ENCODE data around the gene ASTN2.

- no peak for TF ChIP-seq CTCF (conservative IDR thresholded peaks at IDR 0.05; ENCODE audit: low read length)
- no peak for TF ChIP-seq EZH2phosphoT487 (IDR thresholded peaks at IDR 0.05; ENCODE audit: borderline replicate concordance, low read depth, low read length)
Observed at GRCh38 chr9:116499434-116499833, 915.4 kb downstream of the ASTN2 start.
